ENCODE data around the gene DOCK1.

The DOCK1 gene

DNA sequence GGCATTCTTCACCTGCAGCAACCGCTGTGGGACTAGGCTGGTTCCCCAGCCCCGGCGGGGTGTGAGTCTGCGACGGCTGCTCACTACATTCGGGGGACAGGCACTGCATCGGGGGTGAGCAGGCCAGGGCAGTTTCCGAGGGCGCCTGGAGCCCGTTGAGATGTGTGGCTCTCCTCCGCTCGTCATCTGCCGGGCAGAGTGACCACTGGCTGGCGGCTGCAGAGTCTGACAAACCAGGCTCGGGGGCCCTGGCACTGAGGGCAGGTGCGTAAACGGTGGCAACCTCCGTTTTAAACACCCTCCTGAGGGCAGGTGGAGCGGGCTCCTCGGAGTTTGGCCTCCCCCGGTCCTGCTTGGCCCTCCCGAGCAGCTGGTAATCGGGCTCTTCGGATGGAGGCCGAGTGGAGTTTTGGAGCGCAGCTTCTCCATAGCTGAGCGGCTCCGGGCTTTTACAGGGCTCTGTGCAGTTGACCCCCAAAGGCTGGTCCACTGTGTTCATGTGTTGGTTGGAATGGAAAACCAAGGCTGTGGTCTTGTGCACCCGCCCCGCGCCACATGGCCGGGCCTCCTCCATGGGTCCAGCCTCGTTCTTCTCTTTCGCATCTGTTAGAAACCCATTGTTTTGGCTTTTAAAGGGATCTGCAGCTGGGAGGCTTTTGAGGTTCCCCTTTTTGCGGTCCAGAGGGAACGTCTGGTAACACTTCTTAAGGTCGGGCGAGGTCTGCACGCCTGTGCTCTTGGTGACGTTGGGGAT lies 270.3 kb downstream of the DOCK1 start:
- Histone ChIP-seq H3K36me3 (no peaks in the 10 kb centered on the region), H3K4me1 (ENCODE audit: control insufficient read depth in 1 of 2, insufficient read depth in 1 of 2, low read depth in 1 of 2, low read length in 1 of 2) (no peaks in the 10 kb centered on the region), H3K9me3 (no peaks in the 10 kb centered on the region), H3K27ac (no peak overlapping the region), H3K27me3 (no peaks in the 10 kb centered on the region), H3K4me3 (ENCODE audit: low read depth in 1 of 2, low read length in 1 of 2) (no peak overlapping the region)
- TF ChIP-seq, protein P1, sequence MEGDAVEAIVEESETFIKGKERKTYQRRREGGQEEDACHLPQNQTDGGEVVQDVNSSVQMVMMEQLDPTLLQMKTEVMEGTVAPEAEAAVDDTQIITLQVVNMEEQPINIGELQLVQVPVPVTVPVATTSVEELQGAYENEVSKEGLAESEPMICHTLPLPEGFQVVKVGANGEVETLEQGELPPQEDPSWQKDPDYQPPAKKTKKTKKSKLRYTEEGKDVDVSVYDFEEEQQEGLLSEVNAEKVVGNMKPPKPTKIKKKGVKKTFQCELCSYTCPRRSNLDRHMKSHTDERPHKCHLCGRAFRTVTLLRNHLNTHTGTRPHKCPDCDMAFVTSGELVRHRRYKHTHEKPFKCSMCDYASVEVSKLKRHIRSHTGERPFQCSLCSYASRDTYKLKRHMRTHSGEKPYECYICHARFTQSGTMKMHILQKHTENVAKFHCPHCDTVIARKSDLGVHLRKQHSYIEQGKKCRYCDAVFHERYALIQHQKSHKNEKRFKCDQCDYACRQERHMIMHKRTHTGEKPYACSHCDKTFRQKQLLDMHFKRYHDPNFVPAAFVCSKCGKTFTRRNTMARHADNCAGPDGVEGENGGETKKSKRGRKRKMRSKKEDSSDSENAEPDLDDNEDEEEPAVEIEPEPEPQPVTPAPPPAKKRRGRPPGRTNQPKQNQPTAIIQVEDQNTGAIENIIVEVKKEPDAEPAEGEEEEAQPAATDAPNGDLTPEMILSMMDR (IDR thresholded peaks at IDR 0.05), result no peak

DNA sequence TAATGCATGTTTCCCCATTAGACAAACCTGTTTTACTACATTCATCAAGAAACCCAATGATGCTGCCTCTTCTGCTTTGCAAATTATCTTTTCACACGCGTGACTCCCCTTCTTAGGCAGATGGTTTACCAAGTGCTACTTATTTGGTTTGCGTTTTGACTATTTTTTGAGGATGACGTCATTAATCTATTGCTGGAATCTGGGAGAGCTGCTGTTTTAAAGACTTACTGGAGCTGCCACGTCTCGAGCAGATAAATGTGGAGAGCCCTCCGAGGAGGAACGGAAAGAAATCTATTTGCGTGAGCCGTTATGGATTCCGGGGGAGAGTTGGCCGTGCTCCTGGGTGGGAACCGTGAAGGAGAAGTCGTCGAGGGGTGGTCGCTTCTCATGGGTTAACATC lies 271.4 kb downstream of the DOCK1 start:
- no peaks in the 10 kb centered on the region for H3K36me3 ChIP-seq
- no peaks in the 10 kb centered on the region for H3K27me3 ChIP-seq
- TF ChIP-seq, protein P1 (IDR thresholded peaks at IDR 0.05), result no peak
- H3K9me3 ChIP-seq, result no peaks in the 10 kb centered on the region
- no peaks in the 10 kb centered on the region for H3K4me1 ChIP-seq (ENCODE audit: control insufficient read depth in 1 of 2, insufficient read depth in 1 of 2, low read depth in 1 of 2, low read length in 1 of 2)
- no peak overlapping the region for H3K4me3 ChIP-seq (ENCODE audit: low read depth in 1 of 2, low read length in 1 of 2)
- no peak overlapping the region for H3K27ac ChIP-seq

DNA sequence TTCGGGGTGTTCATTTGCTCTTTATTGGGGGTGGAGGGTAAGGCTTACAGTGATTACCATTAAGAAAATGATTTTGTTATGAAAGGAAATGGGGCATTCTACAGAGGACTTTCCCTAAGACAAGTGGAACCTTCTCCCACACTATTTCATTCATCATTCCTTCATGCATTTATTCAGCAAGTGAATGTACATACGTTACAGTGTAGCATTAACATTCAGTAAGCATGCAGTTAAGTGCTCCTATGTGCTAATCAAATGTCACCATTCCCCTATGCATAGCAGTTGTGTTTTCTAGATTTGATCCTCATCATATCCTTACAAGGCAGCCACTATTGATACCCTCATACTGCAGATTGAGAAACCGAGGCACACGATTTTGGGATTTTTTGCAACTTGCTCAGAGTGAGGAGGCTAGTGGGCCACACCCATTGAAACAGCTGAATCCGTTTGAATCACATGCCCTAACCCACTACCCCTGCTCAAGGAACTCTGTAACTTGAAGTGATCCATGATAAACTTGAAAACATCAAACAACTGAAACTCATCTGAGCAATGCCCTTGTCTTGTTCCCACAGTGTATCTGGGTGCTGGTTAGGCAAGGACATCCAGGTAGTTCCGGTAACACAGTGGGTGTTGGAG lies 274.5 kb downstream of the DOCK1 start:
- TF ChIP-seq, protein P1 (IDR thresholded peaks at IDR 0.05), result no peak
- H3K4me1 ChIP-seq (ENCODE audit: control insufficient read depth in 1 of 2, insufficient read depth in 1 of 2, low read depth in 1 of 2, low read length in 1 of 2), result no peaks in the 10 kb centered on the region

DNA sequence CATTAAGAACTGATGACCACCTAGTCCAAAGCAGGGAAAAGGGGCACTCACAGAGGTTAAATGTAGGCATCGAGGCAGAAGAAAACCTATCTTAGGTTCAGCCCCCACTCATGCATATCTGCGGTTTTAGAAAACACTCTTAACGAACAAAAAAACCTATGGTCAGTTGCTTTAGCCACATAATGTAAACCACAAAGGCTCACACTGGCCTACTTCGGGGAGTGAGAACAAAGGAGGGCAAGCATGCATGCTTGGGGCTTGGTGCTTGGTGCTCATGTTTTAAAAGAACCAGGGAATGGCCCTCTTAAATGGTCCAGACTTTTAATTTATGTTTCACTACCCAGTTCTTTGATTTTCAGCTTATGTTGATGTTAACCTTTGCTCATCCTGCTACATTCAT lies 276.9 kb downstream of the DOCK1 start:
- Histone ChIP-seq H3K4me1 (ENCODE audit: control insufficient read depth in 1 of 2, insufficient read depth in 1 of 2, low read depth in 1 of 2, low read length in 1 of 2) (no peaks in the 10 kb centered on the region), H3K36me3 (no peaks in the 10 kb centered on the region), H3K4me3 (ENCODE audit: low read depth in 1 of 2, low read length in 1 of 2) (no peak overlapping the region), H3K9me3 (no peaks in the 10 kb centered on the region), H3K27ac (no peak overlapping the region), H3K27me3 (no peaks in the 10 kb centered on the region)
- TF ChIP-seq, protein P1 (IDR thresholded peaks at IDR 0.05), result no peak

More for the DNA sequence above, 274.5 kb downstream of the DOCK1 start:
- H3K9me3 ChIP-seq, result no peaks in the 10 kb centered on the region
- H3K27ac ChIP-seq, result no peak overlapping the region
- H3K27me3 ChIP-seq, result no peaks in the 10 kb centered on the region
- no peaks in the 10 kb centered on the region for H3K36me3 ChIP-seq
- H3K4me3 ChIP-seq (ENCODE audit: low read depth in 1 of 2, low read length in 1 of 2), result no peak overlapping the region

DNA sequence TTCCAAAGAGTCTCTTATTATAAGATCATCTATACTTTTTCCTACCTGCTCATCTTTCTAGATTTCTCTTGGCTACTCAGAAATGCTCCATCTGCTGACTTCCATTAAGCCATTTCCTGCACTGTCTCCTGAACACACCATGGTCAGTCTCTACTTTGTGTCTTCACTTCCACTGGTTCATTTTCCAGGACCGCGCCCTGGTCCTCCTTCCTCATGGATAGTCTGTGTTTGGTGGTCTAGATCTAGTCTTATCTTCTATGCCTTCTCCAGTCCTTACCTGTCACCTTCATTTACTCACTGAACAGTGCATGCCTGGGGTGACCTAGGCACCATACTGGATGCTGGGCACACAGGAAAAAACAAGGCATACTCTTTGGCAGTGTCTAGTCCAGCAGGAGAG lies 279.4 kb downstream of the DOCK1 start:
- Histone ChIP-seq H3K4me1 (ENCODE audit: control insufficient read depth in 1 of 2, insufficient read depth in 1 of 2, low read depth in 1 of 2, low read length in 1 of 2) (no peaks in the 10 kb centered on the region), H3K27ac (no peak overlapping the region), H3K36me3 (no peaks in the 10 kb centered on the region), H3K4me3 (ENCODE audit: low read depth in 1 of 2, low read length in 1 of 2) (no peak overlapping the region), H3K27me3 (peaks cover 1% of the 10 kb centered on the region), H3K9me3 (no peaks in the 10 kb centered on the region)
- TF ChIP-seq, protein P1 (IDR thresholded peaks at IDR 0.05), result no peak
